ENCODE data around the gene USP25.

The USP25 gene

DNA sequence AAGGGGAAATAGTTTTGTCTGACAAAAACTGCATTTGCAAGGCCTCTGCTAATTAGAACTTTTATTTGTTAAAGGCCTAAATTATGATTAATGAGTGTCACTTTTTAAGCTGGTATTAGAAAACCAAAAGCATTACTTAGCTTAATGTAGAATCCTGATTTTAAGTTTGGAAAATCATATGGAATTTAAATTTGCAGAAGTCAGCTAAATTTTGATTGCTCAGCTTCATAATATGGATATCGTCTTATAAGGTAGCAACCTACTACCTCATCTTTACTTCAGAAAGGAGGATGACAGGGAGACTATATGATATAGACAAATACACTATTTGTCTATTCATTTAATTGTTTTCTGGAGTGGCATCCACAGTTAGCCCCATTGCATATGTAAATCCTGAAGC is 114.0 kb downstream of the USP25 start:
- TF ChIP-seq CREB1 (IDR thresholded peaks at IDR 0.05; ENCODE audit: low read depth) (no peak), FOXM1 (IDR thresholded peaks at IDR 0.05; ENCODE audit: borderline replicate concordance, low read depth) (no peak), RAD21 (IDR thresholded peaks at IDR 0.05; ENCODE audit: low read depth) (no peak), TAF1 (IDR thresholded peaks at IDR 0.05; ENCODE audit: low read depth) (no peak), YY1 (IDR thresholded peaks at IDR 0.05; ENCODE audit: low read depth) (no peak), NFIC (IDR thresholded peaks at IDR 0.05) (no peak), EP300 (IDR thresholded peaks at IDR 0.05; ENCODE audit: borderline replicate concordance) (no peak), EGR1 (IDR thresholded peaks at IDR 0.05) (no peak), ZBTB7A (IDR thresholded peaks at IDR 0.05; ENCODE audit: low read depth) (no peak), TEAD4 (IDR thresholded peaks at IDR 0.05) (no peak), TCF12 (IDR thresholded peaks at IDR 0.05; ENCODE audit: low read depth) (no peak), CEBPB (IDR thresholded peaks at IDR 0.05) (no peak)
- TF ChIP-seq, protein P1, sequence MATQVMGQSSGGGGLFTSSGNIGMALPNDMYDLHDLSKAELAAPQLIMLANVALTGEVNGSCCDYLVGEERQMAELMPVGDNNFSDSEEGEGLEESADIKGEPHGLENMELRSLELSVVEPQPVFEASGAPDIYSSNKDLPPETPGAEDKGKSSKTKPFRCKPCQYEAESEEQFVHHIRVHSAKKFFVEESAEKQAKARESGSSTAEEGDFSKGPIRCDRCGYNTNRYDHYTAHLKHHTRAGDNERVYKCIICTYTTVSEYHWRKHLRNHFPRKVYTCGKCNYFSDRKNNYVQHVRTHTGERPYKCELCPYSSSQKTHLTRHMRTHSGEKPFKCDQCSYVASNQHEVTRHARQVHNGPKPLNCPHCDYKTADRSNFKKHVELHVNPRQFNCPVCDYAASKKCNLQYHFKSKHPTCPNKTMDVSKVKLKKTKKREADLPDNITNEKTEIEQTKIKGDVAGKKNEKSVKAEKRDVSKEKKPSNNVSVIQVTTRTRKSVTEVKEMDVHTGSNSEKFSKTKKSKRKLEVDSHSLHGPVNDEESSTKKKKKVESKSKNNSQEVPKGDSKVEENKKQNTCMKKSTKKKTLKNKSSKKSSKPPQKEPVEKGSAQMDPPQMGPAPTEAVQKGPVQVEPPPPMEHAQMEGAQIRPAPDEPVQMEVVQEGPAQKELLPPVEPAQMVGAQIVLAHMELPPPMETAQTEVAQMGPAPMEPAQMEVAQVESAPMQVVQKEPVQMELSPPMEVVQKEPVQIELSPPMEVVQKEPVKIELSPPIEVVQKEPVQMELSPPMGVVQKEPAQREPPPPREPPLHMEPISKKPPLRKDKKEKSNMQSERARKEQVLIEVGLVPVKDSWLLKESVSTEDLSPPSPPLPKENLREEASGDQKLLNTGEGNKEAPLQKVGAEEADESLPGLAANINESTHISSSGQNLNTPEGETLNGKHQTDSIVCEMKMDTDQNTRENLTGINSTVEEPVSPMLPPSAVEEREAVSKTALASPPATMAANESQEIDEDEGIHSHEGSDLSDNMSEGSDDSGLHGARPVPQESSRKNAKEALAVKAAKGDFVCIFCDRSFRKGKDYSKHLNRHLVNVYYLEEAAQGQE (IDR thresholded peaks at IDR 0.05; ENCODE audit: low read depth) = no peak
- TF ChIP-seq, protein P2, sequence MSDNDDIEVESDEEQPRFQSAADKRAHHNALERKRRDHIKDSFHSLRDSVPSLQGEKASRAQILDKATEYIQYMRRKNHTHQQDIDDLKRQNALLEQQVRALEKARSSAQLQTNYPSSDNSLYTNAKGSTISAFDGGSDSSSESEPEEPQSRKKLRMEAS (IDR thresholded peaks at IDR 0.05) = no peak
- TF ChIP-seq, protein P3, sequence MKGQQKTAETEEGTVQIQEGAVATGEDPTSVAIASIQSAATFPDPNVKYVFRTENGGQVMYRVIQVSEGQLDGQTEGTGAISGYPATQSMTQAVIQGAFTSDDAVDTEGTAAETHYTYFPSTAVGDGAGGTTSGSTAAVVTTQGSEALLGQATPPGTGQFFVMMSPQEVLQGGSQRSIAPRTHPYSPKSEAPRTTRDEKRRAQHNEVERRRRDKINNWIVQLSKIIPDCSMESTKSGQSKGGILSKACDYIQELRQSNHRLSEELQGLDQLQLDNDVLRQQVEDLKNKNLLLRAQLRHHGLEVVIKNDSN (IDR thresholded peaks at IDR 0.05) = no peak

DNA sequence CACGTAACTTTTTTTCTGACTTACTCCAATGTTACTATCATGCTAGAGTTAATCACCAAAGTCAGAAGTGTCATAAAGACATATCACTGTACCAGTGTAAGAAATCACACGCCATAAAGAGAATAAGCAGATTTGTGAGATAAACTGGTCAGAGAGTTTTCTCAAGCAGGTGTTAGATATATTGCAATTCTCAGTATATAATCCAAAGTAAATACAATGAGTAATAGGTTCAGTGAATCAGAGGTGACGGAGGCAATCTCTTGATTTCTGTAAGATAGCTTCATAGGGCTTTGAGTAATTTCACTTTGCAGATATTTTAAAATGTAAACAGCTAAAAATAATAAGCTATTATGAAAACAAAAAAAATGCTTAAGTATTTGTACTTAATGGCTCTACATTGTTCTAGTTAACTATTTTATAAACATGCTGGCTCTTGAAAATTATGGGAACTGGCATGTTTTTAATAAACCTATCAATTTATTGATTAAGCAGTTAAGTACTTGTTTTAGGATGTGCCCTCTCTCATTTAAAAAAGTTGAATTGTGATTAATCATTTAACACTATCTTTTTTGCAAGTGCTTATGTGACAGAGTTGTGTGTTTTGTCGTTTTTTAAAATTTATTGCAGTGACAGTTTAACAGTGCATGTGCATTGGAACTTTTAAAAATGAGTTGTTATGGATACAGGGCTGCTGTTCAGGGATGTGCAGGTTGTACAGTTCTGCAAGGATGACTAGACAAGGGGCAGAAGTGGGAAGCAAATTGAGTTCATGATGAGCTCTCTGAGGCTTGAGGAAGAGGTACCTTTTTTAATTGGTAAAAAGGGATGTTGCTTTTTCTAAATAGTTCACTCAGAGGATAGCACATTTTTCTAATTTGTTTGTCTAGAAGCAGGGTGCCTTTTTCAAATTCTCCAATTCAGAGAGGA is 119.1 kb downstream of the USP25 start:
- TF ChIP-seq RAD21 (IDR thresholded peaks at IDR 0.05; ENCODE audit: low read depth) (no peak), CEBPB (IDR thresholded peaks at IDR 0.05) (no peak), FOXM1 (IDR thresholded peaks at IDR 0.05; ENCODE audit: borderline replicate concordance, low read depth) (no peak), TAF1 (IDR thresholded peaks at IDR 0.05; ENCODE audit: low read depth) (no peak), TEAD4 (IDR thresholded peaks at IDR 0.05) (no peak), EGR1 (IDR thresholded peaks at IDR 0.05) (no peak), CREB1 (IDR thresholded peaks at IDR 0.05; ENCODE audit: low read depth) (no peak), EP300 (IDR thresholded peaks at IDR 0.05; ENCODE audit: borderline replicate concordance) (no peak), NFIC (IDR thresholded peaks at IDR 0.05) (no peak), TCF12 (IDR thresholded peaks at IDR 0.05; ENCODE audit: low read depth) (no peak), ZBTB7A (IDR thresholded peaks at IDR 0.05; ENCODE audit: low read depth) (no peak), YY1 (IDR thresholded peaks at IDR 0.05; ENCODE audit: low read depth) (no peak)
- TF ChIP-seq, protein P1 (IDR thresholded peaks at IDR 0.05; ENCODE audit: low read depth) = no peak
- TF ChIP-seq, protein P2 (IDR thresholded peaks at IDR 0.05) = no peak
- TF ChIP-seq, protein P3 (IDR thresholded peaks at IDR 0.05) = no peak

DNA sequence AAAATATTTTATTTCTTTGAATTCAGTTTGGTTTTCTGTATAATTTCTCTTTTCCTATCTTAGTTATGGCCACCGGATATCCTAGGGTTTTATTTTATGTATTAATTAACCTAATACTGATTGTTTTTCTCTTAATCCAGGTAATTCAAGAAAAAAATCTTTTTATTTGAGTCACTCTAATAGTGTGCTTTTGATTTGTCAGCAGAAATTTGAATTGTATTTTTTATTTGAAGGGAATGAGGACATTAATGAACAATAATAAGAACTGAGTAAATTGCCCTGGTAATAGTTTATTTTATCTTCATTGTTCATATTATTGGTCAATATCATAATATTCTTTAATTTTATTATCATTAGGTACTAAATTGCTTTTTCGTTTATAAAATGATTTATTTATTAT is 120.1 kb downstream of the USP25 start:
- TF ChIP-seq NFIC (IDR thresholded peaks at IDR 0.05) = no peak
- TF ChIP-seq EGR1 (IDR thresholded peaks at IDR 0.05) = no peak
- no peak for TF ChIP-seq TCF12 (IDR thresholded peaks at IDR 0.05; ENCODE audit: low read depth)
- TF ChIP-seq, protein P3 (IDR thresholded peaks at IDR 0.05) = no peak
- TF ChIP-seq EP300 (IDR thresholded peaks at IDR 0.05; ENCODE audit: borderline replicate concordance) = no peak
- no peak for TF ChIP-seq FOXM1 (IDR thresholded peaks at IDR 0.05; ENCODE audit: borderline replicate concordance, low read depth)
- TF ChIP-seq ZBTB7A (IDR thresholded peaks at IDR 0.05; ENCODE audit: low read depth) = no peak
- TF ChIP-seq YY1 (IDR thresholded peaks at IDR 0.05; ENCODE audit: low read depth) = no peak
- TF ChIP-seq, protein P1 (IDR thresholded peaks at IDR 0.05; ENCODE audit: low read depth) = no peak

Measured in Ishikawa (cell line).